HG02623 (cell line): ENCODE measurements around the gene TAF10.

ENCODE experiments used
- ATAC-seq: cut with Tn5 transposase; IDR thresholded peaks from one replicate; pipeline ENCODE4 v1.9.1; 2021; ENCODE audit warnings: moderate library complexity; ENCODE audit not compliant: unreplicated experiment

The TAF10 gene

DNA sequence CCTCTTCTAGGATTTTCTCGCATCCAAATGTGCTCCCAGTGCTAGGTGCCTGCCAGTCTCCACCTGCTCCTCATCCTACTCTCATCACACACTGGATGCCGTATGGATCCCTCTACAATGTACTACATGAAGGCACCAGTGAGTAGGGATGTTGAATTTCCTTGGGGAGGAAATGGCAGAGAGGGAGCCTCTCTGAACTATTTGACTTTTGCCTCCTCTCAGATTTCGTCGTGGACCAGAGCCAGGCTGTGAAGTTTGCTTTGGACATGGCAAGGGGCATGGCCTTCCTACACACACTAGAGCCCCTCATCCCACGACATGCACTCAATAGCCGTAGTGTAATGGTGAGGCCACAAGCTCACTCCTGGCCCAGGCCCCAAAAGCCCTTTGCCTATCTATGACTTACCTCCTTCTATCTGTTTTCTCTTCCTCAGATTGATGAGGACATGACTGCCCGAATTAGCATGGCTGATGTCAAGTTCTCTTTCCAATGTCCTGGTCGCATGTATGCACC is 2.5 kb downstream of the TAF10 start:
- ATAC-seq, result no peak

DNA sequence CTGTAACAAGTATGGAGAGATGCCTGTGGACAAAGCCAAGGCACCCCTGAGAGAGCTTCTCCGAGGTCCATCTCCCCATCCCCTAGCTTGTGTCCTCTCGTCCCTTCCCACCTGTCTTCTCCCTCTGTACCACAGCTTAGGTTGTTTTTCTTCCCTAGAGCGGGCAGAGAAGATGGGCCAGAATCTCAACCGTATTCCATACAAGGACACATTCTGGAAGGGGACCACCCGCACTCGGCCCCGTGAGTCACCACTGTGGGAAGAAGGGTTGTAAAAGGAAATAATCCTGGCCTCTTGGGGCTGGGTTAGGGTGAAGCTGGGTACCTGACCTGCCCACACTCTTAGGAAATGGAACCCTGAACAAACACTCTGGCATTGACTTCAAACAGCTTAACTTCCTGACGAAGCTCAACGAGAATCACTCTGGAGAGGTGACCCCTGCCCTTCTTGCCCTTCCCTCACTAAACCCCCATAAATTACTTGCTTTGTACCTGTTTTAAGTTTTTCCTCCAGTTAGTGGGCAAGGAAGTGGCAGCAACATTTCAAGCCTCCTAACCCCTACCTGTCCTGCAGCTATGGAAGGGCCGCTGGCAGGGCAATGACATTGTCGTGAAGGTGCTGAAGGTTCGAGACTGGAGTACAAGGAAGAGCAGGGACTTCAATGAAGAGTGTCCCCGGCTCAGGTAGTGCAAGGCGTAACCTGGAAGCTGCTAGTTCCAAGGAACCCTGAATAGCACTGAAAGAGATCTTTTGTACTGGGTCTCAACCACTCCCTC is 3.1 kb downstream of the TAF10 start:
- ATAC-seq, result no peak

DNA sequence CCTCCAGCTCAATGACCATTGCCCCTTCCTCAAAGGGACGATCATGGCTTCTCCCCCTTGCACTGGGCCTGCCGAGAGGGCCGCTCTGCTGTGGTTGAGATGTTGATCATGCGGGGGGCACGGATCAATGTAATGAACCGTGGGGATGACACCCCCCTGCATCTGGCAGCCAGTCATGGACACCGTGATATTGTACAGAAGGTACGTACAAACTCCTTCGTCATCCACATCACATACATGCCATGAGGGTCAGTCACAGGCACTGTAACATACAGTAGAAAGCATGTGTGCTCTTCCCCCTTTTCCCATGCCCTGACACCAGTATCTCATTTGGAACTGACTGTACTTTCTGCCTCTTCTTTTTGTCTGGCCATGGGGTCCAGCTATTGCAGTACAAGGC is 4.0 kb downstream of the TAF10 start:
- ATAC-seq, result no peak

DNA sequence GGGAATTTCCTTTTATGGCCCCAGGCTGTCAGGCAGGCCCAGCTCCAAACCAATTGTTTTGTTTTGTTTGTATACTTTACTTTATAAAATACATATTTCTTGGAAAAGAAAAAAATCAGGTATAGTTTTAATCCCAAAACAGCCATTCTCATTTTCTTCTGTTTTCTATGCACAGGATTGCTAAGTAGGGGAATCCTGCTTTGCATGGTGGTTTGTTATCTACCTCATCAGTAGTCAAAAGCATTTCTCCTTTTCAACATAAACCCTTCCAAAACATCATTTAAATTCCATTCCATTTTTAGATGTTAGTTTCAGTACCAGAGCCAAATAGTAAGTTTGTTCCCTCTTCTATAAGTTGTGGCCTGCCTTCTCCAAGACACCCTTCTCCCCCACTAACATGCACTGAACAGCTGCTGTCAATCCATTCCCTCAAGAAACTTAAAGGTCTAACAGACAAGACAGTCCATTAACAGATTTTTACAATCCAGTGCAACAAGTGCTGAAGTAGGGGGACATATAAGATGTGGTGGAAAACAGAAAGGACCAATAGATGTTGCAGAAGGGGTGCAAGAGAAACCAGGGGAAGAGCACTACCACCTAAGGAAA is 4.7 kb downstream of the TAF10 start:
- ATAC-seq, result no peak

DNA sequence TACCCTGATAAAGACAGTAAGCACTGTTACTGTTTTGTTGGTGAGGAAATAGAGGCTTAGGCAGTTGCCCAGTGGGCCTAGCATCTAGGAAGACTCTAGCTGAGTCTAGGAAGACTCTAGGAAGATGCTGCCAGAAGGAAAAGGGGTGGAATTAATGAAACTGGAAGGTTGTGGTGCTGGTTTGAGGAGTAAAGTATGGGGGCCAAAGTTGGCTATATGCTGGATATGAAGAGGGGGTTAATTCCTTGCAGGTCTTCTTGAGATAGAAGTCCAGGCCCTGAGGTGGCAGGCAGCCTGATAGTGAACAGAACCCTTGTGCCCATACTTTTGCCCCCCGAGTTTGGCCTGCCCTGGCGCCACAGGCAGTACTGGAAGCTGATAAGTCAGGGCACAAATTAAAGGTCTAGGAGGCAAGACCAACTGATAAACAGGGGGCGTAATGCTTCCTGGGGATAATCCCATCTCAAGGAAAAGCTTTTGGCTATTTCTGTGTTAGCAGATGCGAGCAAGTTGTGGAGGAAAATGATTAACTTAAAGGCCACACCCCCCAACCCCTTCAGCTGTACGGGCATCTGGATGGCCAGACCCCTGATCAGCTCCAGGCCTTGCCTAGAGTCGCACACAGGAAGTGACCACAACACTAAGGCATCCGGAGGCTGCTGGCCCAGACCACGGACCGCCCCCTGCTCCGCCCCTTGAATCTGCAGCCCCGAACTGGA is 5.4 kb downstream of the TAF10 start:
- peak; percentile 31 for ATAC-seq

DNA sequence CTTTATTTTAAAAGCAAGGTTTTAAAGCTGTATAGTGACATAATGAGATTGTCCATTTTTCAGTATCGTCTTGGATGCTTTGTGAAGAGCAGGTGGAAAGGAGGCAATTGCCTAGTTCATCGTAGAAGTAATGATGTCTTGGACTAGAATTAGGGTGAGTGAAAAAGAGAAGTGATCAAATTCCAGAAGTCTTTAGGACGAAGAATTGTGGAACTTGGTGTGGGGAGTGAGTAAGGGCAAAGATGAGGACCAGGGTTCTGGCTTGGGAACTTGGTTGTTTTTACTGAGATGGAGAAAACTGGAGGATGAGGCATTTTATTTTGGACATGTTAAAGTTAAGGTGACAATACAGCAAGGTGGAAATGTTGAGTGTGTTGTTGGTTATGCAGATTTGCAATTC is 7.2 kb downstream of the TAF10 start:
- no peak for ATAC-seq

DNA sequence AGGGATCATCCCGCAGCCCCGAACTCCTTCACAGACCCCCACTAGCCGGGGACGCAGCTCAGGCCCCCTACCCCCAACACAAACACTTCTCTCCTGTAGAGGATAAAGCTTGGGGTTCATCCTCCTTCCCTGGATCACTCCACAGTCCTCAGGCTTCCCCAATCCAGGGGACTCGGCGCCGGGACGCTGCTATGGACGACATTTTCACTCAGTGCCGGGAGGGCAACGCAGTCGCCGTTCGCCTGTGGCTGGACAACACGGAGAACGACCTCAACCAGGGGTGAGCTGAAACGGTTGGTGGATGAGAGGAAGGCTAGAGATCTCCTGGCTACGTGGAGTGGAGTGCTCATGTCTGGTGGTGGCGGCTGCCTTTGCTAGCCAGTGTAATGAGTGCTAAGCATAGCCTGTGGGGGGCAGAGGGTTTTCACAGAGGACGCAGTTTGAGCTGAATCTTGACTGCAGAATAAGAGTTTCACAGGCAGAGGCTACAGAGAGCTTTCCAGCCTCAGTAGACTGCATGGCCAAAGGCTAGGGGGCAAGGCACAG is 7.9 kb downstream of the TAF10 start:
- ATAC-seq, result peak; percentile 22

DNA sequence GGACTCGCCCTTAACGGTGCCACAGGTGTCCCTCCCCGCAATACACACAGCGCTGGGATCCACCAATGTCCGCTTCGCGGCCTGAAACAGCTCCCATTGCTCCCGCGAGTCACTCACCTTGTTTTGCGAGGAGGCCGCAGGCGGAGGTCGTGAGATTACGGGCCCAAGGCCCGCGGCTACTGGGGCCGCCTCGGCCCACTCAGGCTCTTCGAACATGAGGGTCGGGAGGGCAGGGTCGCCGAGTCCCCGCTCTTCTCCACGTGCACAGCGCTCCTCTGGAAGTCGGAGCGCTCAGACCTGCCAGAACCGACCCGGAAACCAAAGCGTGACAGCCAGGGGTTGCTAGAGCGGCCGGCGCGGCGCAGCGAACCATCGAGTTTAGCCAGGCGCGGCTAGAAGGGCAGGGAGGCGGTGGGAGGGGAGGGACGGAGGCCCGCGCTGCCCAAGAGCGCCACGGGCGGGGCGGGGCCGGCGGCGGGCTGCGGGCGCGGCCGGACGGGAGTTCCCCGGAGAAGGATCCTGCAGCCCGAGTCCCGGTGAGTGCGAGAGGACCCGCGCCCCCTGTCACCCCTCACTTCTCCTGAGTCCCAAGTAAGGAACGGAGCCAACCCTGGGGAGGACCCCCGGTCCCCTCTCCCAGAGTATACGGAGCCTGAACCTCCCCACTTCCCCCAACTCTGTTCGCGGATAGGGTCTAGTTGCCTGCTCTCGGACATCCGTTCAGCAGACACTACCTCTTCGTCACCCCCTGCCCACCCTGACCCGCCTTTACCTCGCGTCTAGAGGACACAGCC is 8.5 kb downstream of the TAF10 start, which contains the start of the genes ILK and RRP8:
Gene ILK (plus strand): TSS at position 488 of the 794 bp plus-strand sequence. CDS start 498 bp downstream, outside the sequence.
Gene RRP8 (minus strand): TSS at position 330 of the 794 bp plus-strand sequence. CDS start 114 bp downstream, at position 216.
- ATAC-seq, result peak; percentile 78

DNA sequence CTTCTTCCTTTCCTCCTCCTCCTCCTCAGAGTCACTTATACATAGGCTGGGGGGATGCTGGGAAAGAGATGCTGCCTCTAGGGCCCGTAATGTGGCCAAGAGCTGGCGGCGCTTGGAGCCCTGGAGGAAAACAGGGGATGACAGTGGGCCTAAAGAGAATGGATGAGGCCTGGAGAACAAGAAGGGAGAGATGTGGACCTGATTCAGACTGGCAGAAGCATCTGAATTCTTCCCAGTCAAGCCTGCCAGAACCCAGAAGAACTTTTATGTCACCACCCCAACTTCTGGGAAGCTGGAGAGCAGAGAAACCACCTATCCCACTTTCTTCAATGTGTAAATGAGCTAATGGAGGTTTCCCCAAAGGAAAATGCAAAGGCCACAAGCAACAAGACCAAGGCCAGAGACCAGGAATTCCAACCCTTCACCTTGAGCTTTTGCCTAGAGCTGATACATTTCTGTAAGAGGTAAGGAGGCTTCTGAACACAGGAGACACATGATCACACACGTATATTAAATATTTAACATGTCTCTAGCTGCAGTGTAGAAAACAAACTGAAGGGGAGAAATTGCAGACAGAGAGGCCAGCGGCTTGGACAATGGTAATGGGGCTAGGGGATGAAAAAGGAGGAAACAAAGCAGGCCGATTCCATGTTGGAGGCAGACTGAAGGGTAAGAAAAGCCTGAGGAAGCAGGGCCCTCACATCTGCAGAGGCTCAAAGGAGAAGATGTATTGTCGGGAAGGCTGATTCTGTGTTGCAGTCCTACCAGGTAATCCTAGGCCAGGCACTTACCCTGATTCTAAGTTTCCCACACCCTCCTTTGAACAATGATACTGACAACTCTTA is 9.7 kb downstream of the TAF10 start:
- no peak for ATAC-seq

DNA sequence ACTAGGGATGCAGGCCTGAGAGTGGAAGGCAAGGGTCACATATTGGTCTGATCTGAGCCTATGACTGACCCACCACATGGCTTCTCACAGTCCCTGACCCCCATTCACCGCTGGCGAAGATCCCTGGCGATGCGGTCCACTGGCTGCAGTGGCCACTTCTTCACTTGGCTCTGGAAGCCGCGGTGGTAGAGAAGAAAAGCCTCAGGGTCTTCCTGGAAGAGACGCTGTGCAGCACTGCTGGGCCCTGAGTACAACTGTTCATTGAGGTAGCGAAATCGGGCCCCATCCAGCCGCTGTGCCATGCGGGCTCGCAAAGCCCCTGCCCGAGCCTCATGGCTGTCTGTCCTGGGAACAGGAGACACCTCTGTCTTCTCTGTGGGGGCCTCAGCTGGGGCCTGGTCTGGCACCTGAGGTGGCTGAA is 11.0 kb downstream of the TAF10 start:
- ATAC-seq, result no peak

DNA sequence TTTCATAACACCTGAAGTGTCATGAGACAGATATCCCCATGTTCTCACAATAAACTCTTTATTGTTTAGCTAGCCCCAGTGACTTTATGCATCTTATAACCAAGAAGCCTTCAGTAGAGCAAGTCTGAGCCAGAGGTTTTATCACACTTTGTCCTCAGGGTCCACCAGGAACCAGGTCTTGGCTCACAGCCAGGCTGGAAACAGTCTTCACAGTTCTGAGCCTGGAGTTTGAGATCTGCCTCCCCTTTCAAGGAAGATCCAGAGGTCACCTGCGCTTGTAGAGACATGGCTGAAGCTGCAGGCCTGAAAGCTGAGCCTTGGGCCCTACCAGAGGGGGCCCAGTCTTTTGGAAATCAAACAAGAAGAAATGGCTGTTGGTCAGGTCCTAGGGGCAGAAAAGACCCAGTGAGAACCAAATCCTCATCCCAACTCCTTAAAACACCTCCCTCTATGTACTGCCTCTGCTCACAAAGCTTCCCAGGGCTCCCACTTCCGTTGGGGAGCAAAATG is 12.1 kb downstream of the TAF10 start:
- ATAC-seq, result no peak

DNA sequence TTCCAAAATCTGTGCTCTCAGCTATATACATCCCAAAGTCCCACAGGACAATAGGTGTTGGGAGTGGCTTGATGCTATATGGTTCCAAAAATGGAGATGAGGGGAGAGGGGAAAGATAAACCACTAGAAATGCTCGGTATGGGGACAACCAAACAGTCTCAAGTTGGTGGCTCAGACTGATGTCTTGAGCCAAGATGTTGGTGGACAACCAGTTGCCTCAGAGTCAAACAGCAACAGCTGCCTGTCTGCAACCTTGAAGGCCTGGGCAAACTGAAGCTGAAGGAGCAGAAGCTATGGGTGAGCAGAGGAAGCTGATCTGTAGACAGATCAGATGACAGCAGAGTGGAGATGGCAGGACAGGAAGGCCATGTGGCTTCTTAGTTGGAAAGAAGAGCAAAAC is 12.6 kb downstream of the TAF10 start:
- no peak for ATAC-seq

DNA sequence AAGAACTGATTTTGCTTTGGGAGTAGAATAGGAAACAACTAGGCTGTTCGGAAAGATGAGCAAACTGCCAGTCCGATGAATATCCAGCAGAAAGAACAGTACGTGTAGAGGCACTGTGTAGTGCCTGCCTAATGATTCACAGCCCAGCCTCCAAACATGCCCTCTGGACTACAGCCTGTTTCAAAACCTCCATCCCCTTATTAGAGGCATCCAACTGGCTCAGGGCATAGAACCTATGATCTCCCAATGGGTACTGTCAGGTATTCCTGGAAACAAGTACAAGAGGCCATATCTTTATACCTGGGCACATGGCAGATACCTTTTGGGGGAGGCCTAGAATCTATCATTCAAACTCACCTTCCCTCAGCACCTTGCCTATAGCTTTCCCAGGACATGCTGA is 13.5 kb downstream of the TAF10 start:
- no peak for ATAC-seq

DNA sequence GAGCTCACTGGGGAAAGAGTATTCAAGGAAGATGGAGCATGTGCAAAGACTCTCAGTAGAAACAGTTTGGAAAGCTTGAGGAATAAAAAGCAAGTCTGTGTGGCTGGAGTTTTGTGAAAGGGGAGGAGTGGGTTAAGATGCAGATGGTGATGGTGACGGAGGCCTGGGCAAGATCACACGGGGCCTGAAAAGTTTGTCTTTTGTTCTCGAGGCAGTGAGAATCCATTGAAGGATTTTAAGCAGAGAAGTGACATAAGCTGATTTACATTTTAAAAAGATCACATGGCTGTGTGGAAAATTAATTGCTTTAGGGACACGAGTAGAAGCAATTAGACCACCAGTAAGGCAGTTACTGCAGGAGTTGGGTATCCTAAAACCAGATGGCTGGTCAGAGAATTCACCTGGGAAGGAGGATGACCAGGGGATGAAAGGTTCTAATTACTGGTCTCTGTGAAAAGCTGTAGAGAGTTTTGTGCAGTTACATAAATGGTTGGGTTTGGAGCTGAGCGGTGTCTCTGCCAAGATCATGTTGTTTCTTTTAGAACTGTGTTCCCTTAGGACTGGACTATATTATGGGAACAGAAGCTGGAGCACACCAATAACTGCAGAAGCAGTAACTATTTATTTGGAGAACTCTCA is 15.7 kb downstream of the TAF10 start:
- no peak for ATAC-seq

DNA sequence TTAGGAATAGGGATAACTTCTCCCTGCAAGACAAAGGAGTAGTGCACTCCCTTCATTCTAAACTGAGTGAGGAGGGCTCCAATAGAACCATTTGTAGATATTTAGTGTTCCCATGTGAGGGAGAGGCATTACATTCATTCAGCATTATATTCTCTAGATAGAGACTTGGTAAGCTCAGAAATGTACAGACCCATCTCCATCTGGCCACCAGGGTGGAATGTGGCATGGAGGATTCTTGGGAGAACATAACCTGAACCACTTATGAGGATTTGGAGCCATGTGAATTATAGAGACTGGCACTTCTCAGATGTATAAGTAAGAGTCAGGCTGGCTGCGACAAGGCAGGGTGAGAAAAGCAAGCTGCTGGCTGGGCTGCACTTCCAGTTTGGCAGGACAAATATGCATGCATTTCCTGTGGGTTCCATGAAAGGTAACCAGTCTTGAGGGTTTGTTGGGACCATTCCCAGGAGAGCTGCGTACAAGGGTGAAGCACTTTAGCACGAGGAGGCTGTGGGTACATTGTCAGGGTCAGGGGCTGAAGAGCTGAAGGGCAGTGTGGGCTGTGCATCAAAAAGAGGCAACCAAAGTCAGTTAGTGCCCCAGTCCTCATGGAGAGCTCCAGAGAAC is 17.8 kb downstream of the TAF10 start:
- ATAC-seq, result no peak

DNA sequence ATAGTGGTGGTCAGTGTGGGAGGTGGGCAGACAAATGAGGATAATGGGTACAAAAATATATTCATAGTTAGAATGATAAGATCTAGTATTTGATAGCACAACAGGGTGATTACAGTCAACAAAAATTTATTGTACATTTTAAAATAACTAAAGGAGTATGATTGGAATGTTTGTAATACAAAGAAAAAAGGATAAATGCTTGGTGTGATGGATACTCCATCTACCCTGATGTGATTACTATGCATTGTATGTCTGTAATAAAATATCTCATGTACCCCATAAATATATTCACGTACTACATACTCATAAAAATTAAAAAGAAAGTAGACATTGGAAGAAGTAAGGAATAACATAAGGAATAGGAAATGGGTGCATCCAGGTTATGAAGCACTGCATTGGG is 24.0 kb downstream of the TAF10 start:
- no peak for ATAC-seq

DNA sequence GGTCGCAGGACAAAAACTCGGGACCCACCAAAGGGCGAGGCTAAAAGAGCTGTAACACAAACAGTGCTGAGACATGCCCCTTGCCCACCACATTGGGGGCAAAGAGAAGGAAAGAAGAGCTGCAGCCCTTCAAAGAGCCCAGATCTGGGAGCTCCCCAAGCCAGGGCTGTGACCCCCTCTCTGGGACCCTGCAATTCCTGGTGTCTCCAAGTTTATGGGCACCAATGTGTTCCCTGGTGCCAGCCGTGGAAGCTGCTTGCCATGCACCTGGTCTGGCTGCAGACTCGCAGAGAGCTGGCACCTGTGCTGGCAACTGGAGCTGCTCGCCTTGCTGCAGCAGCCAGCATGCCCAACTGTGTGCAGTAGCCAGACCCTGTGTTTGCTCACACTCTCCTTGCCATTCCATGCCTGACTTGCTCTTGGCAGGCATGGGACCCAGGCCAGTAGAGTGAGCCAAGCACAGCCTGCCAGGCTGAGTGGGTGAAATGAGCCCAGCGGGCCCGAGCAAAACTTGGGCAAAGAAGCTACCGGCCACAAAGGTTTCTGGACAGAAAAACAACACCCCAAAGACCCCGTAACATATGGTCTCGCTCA is 24.6 kb downstream of the TAF10 start:
- ATAC-seq, result no peak
